Neural cell (in vitro differentiated cells): Measurements from ENCODE around the gene TSEN34. TPM values are rescaled to one million over a fixed set of nuclear protein-coding genes. Genes with fewer than 3 reads are reported as not detected.

Source experiments
- H2AFZ ChIP-seq: fragments of 200-600, 300-800 bp; sonication (generic), shearing (Covaris generic); 2 replicates; pipeline ENCODE4 v1.6.0; 2014; ENCODE audit warnings: low read depth, mild to moderate bottlenecking, antibody characterized with exemption, low read length, moderate library complexity
- H3F3A ChIP-seq: fragments of 200-600 bp; shearing (Covaris generic); 2 replicates; pipeline ENCODE4 v1.6.1; 2016; ENCODE audit warnings: mild to moderate bottlenecking, moderate library complexity, mixed read lengths, antibody characterized with exemption, low read length; ENCODE audit not compliant: insufficient read depth, poor library complexity, severe bottlenecking
- H3K27ac ChIP-seq: fragments of 200-600, 300-800 bp; sonication (generic), shearing (Covaris generic); 2 replicates; pipeline ENCODE4 v1.5.1; 2014; ENCODE audit warnings: mild to moderate bottlenecking, low read length, moderate library complexity
- H3K27me3 ChIP-seq: fragments of 300-800, 200-600 bp; sonication (generic), shearing (Covaris generic); 2 replicates; pipeline ENCODE4 v1.6.0; 2014; ENCODE audit warnings: mild to moderate bottlenecking, low read depth, low read length, moderate library complexity; ENCODE audit not compliant: insufficient read depth
- H3K36me3 ChIP-seq: fragments of 300-800, 200-600 bp; sonication (generic), shearing (Covaris generic); 2 replicates; pipeline ENCODE4 v1.5.1; 2014; ENCODE audit warnings: mild to moderate bottlenecking, antibody characterized with exemption, low read length, moderate library complexity; ENCODE audit not compliant: insufficient read depth
- H3K4me2 ChIP-seq: fragments of 300-800, 200-600 bp; sonication (generic), shearing (Covaris generic); 2 replicates; pipeline ENCODE4 v1.6.0; 2014; ENCODE audit warnings: mild to moderate bottlenecking, low read length
- H3K4me3 ChIP-seq: fragments of 300-800, 200-600 bp; sonication (generic), shearing (Covaris generic); 2 replicates; pipeline ENCODE4 v1.5.1; 2014; ENCODE audit warnings: mild to moderate bottlenecking, low read length, moderate library complexity
- H3K79me2 ChIP-seq: fragments of 200-600 bp; shearing (Covaris generic); replicated peaks from 2 replicates; pipeline ENCODE4 v1.6.0; 2014; ENCODE audit warnings: mild to moderate bottlenecking, low read length, moderate library complexity; ENCODE audit not compliant: insufficient read depth
- H3K9ac ChIP-seq: fragments of 300-800, 200-600 bp; sonication (generic), shearing (Covaris generic); 2 replicates; pipeline ENCODE4 v1.6.1; 2016; ENCODE audit warnings: mild to moderate bottlenecking, low read length, mixed read lengths
- H3K9me2 ChIP-seq: fragments of 200-600 bp; shearing (Covaris generic); 2 replicates; pipeline ENCODE4 v1.6.1; 2016; ENCODE audit warnings: mild to moderate bottlenecking, low read length, mixed read lengths; ENCODE audit not compliant: insufficient read depth
- H3K9me3 ChIP-seq: fragments of 200-600, 300-800 bp; sonication (generic), shearing (Covaris generic); 2 replicates; pipeline ENCODE4 v1.6.1; 2016; ENCODE audit warnings: mild to moderate bottlenecking, mixed run types, low read length, moderate library complexity, mixed read lengths
- H4K20me1 ChIP-seq: fragments of 200-600 bp; shearing (Covaris generic); 2 replicates; pipeline ENCODE4 v1.6.1; 2016; ENCODE audit warnings: mild to moderate bottlenecking, mixed run types; ENCODE audit not compliant: insufficient read depth
- CTCF ChIP-seq: fragments of 450-650 bp; IDR thresholded peaks from 2 replicates; pipeline ENCODE4 v1.5.1; 2014; ENCODE audit warnings: antibody characterized with exemption, mild to moderate bottlenecking, moderate library complexity; ENCODE audit not compliant: poor library complexity, severe bottlenecking
- EP300 ChIP-seq: fragments of 450-650 bp; conservative IDR thresholded peaks from 2 replicates; pipeline ENCODE4 v1.6.1; 2014; ENCODE audit warnings: antibody characterized with exemption, mild to moderate bottlenecking, moderate library complexity; ENCODE audit not compliant: poor library complexity, severe bottlenecking
- EZH2 ChIP-seq: fragments of 200-600, 300-800 bp; shearing (Covaris generic), sonication (generic); IDR thresholded peaks from 2 replicates; pipeline ENCODE4 v1.6.1; 2014; ENCODE audit warnings: antibody characterized with exemption, low read length, borderline replicate concordance, mild to moderate bottlenecking; ENCODE audit not compliant: insufficient read depth, poor library complexity, severe bottlenecking
- MXI1 ChIP-seq: fragments of 450-650 bp; conservative IDR thresholded peaks from 2 replicates; pipeline ENCODE4 v1.6.1; 2014; ENCODE audit warnings: antibody characterized with exemption, mild to moderate bottlenecking; ENCODE audit not compliant: poor library complexity, severe bottlenecking
- POLR2AphosphoS5 ChIP-seq: IDR thresholded peaks from 2 replicates; pipeline ENCODE4 v1.6.1; 2012
- RAD21 ChIP-seq: fragments of 450-650 bp; conservative IDR thresholded peaks from 2 replicates; pipeline ENCODE4 v1.6.1; 2014; ENCODE audit warnings: antibody characterized with exemption, mild to moderate bottlenecking, moderate library complexity
- REST ChIP-seq: IDR thresholded peaks from 2 replicates; pipeline ENCODE4 v1.6.1; 2012; ENCODE audit warnings: borderline replicate concordance
- SMC3 ChIP-seq: fragments of 450-650 bp; conservative IDR thresholded peaks from 2 replicates; pipeline ENCODE4 v1.6.1; 2014; ENCODE audit warnings: antibody characterized with exemption, mild to moderate bottlenecking, moderate library complexity; ENCODE audit not compliant: poor library complexity
- TAF1 ChIP-seq: IDR thresholded peaks from 2 replicates; pipeline ENCODE4 v1.6.1; 2012; ENCODE audit warnings: low read depth
- polyA plus RNA-seq: library from polyadenylated mRNA; depleted of rRNA; stranded (reverse); fragments of >200 nt; gene quantifications from 2 replicates; pipeline ENCODE4 v1.2.3, GENCODE V29; 2014

Gene TSEN34
- polyA plus RNA-seq, 1 donor from 2014 or later = 113 TPM

GRCh38 chr19:54189145-54189734 is 1.9 kb upstream of the TSEN34 start, which contains the start of gene MBOAT7:
TSS of gene MBOAT7 (minus strand) at chr19:54189580. CDS start at chr19:54188508, 1,072 bp downstream.
- H2AFZ ChIP-seq = peak within 1 kb of the TSS; percentile 95
- H3K27me3 ChIP-seq = no peaks in the 10 kb centered on the region
- H3F3A ChIP-seq = no peaks in the 10 kb centered on the region
- TF ChIP-seq EZH2 (no peak), SMC3 (peak; percentile 71), POLR2AphosphoS5 (peak; percentile 79), EP300 (peak; percentile 64), REST (peak; percentile 58), MXI1 (peak; percentile 90), TAF1 (peak; percentile 53), CTCF (peak; percentile 77), RAD21 (peak; percentile 64)
- no peaks in the 10 kb centered on the region for H3K36me3 ChIP-seq
- H3K9me3 ChIP-seq = no peaks in the 10 kb centered on the region
- no peaks in the 10 kb centered on the region for H4K20me1 ChIP-seq
- peak within 1 kb of the TSS; percentile 70 for H3K4me2 ChIP-seq
- H3K79me2 ChIP-seq = peaks cover 18% of the 10 kb centered on the region
- no peaks in the 10 kb centered on the region for H3K9me2 ChIP-seq
- H3K4me3 ChIP-seq = peak within 1 kb of the TSS; percentile 99
- peak within 1 kb of the TSS; percentile 95 for H3K27ac ChIP-seq
- peak within 1 kb of the TSS; percentile 92 for H3K9ac ChIP-seq

- H3K27me3 ChIP-seq = no peaks in the 10 kb centered on the region
- H3K27ac ChIP-seq = peak overlapping the region; percentile 95
- no peaks in the 10 kb centered on the region for H4K20me1 ChIP-seq
- no peak overlapping the region for H3K4me2 ChIP-seq
- peak; percentile 82 for TF ChIP-seq EP300
- TF ChIP-seq POLR2AphosphoS5 = peak; percentile 80
- TF ChIP-seq REST = no peak
- peak; percentile 79 for TF ChIP-seq MXI1
- TF ChIP-seq CTCF = peak; percentile 13
- no peaks in the 10 kb centered on the region for H3K9me3 ChIP-seq
- peak overlapping the region; percentile 99 for H3K4me3 ChIP-seq
- H3K79me2 ChIP-seq = peaks cover 18% of the 10 kb centered on the region
- H3F3A ChIP-seq = no peaks in the 10 kb centered on the region
- H2AFZ ChIP-seq = peak overlapping the region; percentile 95
- no peaks in the 10 kb centered on the region for H3K9me2 ChIP-seq
- H3K36me3 ChIP-seq = no peaks in the 10 kb centered on the region
- H3K9ac ChIP-seq = peak overlapping the region; percentile 92
Observed at GRCh38 chr19:54189735-54190502, 1.2 kb upstream of the TSEN34 start.
